ENCODE measurements around the gene BRWD1. TPM values are rescaled to one million over a fixed set of nuclear protein-coding genes. Genes with fewer than 3 reads are reported as not detected.

The BRWD1 gene
- total and polyA plus RNA-seq, 2 of the 13 experiments (the other 11 are each of a cell fraction or from before 2014, with no cell fraction given) = 13.9 to 28.0 TPM

- Histone ChIP-seq H3K79me2 (ENCODE audit: insufficient read depth, low read length) (peaks cover 20% of the 10 kb centered on the region), H2AFZ (ENCODE audit: low read length) (no peak overlapping the region), H3K9ac (ENCODE audit: insufficient read depth, low read depth, low read length) (no peak overlapping the region), H3K36me3 (replicated peaks in 1 of 2; ENCODE audit: control insufficient read depth in 1 of 2, insufficient read depth in 2 of 2, low read length in 2 of 2) (peaks cover 2 to 36% of the 10 kb centered on the region in 2 experiments; a peak in 4 of 5 replicates), H4K20me1 (ENCODE audit: insufficient read depth, low read length) (peaks cover 7% of the 10 kb centered on the region), H3K4me2 (ENCODE audit: low read depth, low read length) (no peak overlapping the region), H3K4me3 (replicated peaks in 1 of 3; ENCODE audit: insufficient read depth in 1 of 3, low read depth in 2 of 3, low read length in 3 of 3) (no peak overlapping the region), H3K27me3 (ENCODE audit: control insufficient read depth in 1 of 2, insufficient read depth in 2 of 2, low read length in 2 of 2) (no peaks in the 10 kb centered on the region), H3K27ac (ENCODE audit: extremely low read length, insufficient read depth, low read length) (no peak overlapping the region), H3K4me1 (ENCODE audit: insufficient read depth, low read length) (peaks cover 27% of the 10 kb centered on the region), H3K9me3 (ENCODE audit: low read length) (no peaks in the 10 kb centered on the region)
- no peak for ATAC-seq
- POLR2A ChIA-PET = no interaction called here
- in situ Hi-C loops (cut with HindIII; ENCODE audit: extremely low pct_ligation_motif_present, low pct_unique_long_range_greater_than_20kb) = loop anchor here (10.0 kb wide), 1 partner anchor 103 kb away; the partner anchor contains the start of gene LCA5L
- BruUV-seq (replicated peaks) = no TSS peak
- CTCF ChIA-PET (ENCODE audit: low intra/inter-chr PET ratio, low total read pairs) = no interaction called here
- FAIRE-seq = no peak
- 96% methylated on average over 6 of the region's 6 CpGs for WGBS (ENCODE audit: low lambda C conversion rate)
- TF ChIP-seq MXI1 (IDR thresholded peaks at IDR 0.05; ENCODE audit: borderline replicate concordance, low read depth, low read length) = no peak
- TF ChIP-seq ZNF619 (CRISPR knock-in tag; IDR thresholded peaks at IDR 0.05) = no peak
- TF ChIP-seq POLR2G (IDR thresholded peaks at IDR 0.05; ENCODE audit: low read depth, low read length) = peak; percentile 42; the same call in 1 of the 2 replicates
- peak; percentile 1; the same call in 1 of the 2 replicates for TF ChIP-seq POLR2AphosphoS5 (IDR thresholded peaks at IDR 0.05; ENCODE audit: low read depth, low read length)
- TF ChIP-seq TEAD2 (CRISPR knock-in tag; IDR thresholded peaks at IDR 0.05) = no peak
- DNase-seq (ENCODE audit: low spot score) = no peak
- intact Hi-C loops (cut with micrococcal nuclease; ENCODE audit: unreplicated experiment) = no loop called here
Observed at GRCh38 chr21:39341249-39341923, 28.0 kb upstream of the BRWD1 start.

DNA sequence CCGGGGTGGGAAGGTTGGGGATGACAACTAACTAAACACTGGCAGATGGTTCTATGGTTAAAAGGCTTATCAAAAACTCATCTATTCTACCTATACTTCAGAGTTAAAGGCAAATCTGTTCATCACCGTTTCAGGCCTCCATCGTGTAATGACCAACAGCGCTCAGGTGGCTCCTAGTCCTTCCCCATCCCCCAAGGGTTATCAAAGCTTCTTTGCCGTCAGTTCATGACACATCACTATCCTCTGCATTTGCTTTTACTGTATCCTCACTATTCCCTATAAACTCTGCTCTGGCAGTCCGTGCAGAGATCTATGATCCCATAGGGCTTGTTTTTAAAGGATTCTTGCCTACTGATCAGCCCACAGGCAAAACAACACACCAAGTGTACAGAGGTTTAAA, 27.3 kb upstream of the BRWD1 start:
- peaks cover 20% of the 10 kb centered on the region for H3K4me1 ChIP-seq (ENCODE audit: insufficient read depth, low read length)
- 93% methylated on average over 6 of the region's 6 CpGs for WGBS (ENCODE audit: low lambda C conversion rate)
- H3K4me2 ChIP-seq (ENCODE audit: low read depth, low read length) = no peak overlapping the region
- no peak for TF ChIP-seq ZNF510 (CRISPR knock-in tag; IDR thresholded peaks at IDR 0.05; ENCODE audit: low read depth)
- 0 out of 4 replicates have a peak, but pooled peaks of 1 of the 2 experiments have one; percentile 3 for TF ChIP-seq POLR2A (IDR thresholded peaks at IDR 0.05; ENCODE audit: insufficient read depth in 1 of 2, low read depth in 2 of 2, low read length in 2 of 2)
- peak; percentile 8 for TF ChIP-seq AGO2 (optimal IDR thresholded peaks at IDR 0.05; ENCODE audit: low read depth, low read length)
- TF ChIP-seq RBM22 (optimal IDR thresholded peaks at IDR 0.05; ENCODE audit: low read length) = peak; percentile 25
- BruUV-seq (replicated peaks) = no TSS peak
- intact Hi-C loops (cut with micrococcal nuclease; ENCODE audit: unreplicated experiment) (no loop called here), in situ Hi-C loops (cut with HindIII; ENCODE audit: extremely low pct_ligation_motif_present, low pct_unique_long_range_greater_than_20kb) (loop anchor here (10.0 kb wide), 1 partner anchor 104 kb away; the partner anchor contains the start of gene LCA5L)
- no peak overlapping the region for H3K27ac ChIP-seq (ENCODE audit: extremely low read length, insufficient read depth, low read length)
- H3K27me3 ChIP-seq (ENCODE audit: control insufficient read depth in 1 of 2, insufficient read depth in 2 of 2, low read length in 2 of 2) = no peaks in the 10 kb centered on the region
- ChIA-PET CTCF (ENCODE audit: low intra/inter-chr PET ratio, low total read pairs) (no interaction called here), POLR2A (no interaction called here)
- FAIRE-seq = no peak
- H3K36me3 ChIP-seq (replicated peaks in 1 of 2; ENCODE audit: control insufficient read depth in 1 of 2, insufficient read depth in 2 of 2, low read length in 2 of 2) = peaks cover 2 to 35% of the 10 kb centered on the region in 2 experiments; a peak in 4 of 5 replicates
- no peak for DNase-seq (ENCODE audit: low spot score)
- H3K79me2 ChIP-seq (ENCODE audit: insufficient read depth, low read length) = peaks cover 13% of the 10 kb centered on the region
- H4K20me1 ChIP-seq (ENCODE audit: insufficient read depth, low read length) = peaks cover 5% of the 10 kb centered on the region
- no peak overlapping the region for H3K4me3 ChIP-seq (replicated peaks in 1 of 3; ENCODE audit: insufficient read depth in 1 of 3, low read depth in 2 of 3, low read length in 3 of 3)
- no peak overlapping the region for H3K9ac ChIP-seq (ENCODE audit: insufficient read depth, low read depth, low read length)
- no peaks in the 10 kb centered on the region for H3K9me3 ChIP-seq (ENCODE audit: low read length)
- ATAC-seq = no peak
- no peak overlapping the region for H2AFZ ChIP-seq (ENCODE audit: low read length)
